A673 (cell line): ENCODE measurements around the gene STMP1. TPM values are rescaled to one million over a fixed set of nuclear protein-coding genes. Genes with fewer than 3 reads are reported as not detected.

Source experiments
- BruUV-seq: library from RNA; stranded (reverse); fragments of 400-500 nt; replicated peaks from 2 replicates; lab custom pipeline; 2021; lab: Mats Ljungman, UMichigan
- CTCF ChIA-PET: fragments of 300-600 bp; sonication (Branson Sonifier 250); formaldehyde crosslinking; loops from one replicate; lab custom pipeline; 2022; ENCODE audit warnings: antibody characterized with exemption; lab: Charles Lee
- POLR2A ChIA-PET: fragments of 300-600 bp; sonication (Branson Sonifier 250); formaldehyde crosslinking; loops from one replicate; lab custom pipeline; 2022; ENCODE audit warnings: antibody characterized with exemption; ENCODE audit not compliant: low non-redundant PET; lab: Charles Lee
- DNase-seq: peaks from one replicate; pipeline ENCODE4 v3.0.0-alpha.2; 2015; ENCODE audit warnings: low spot score
- H3K27ac ChIP-seq: fragments of 200-600 bp; sonication (generic); 2 replicates; pipeline ENCODE4 v1.5.1; 2016; ENCODE audit warnings: mixed run types, low read depth, mild to moderate bottlenecking, mixed read lengths, antibody characterized with exemption, low read length; ENCODE audit not compliant: poor library complexity, severe bottlenecking
- H3K27me3 ChIP-seq: fragments of 200-600 bp; sonication (generic); replicated peaks from 2 replicates; pipeline ENCODE4 v1.6.1; 2017; ENCODE audit warnings: mixed run types, low read depth, mild to moderate bottlenecking, mixed read lengths, antibody characterized with exemption, low read length; ENCODE audit not compliant: insufficient read depth, poor library complexity
- H3K36me3 ChIP-seq: fragments of 200-600 bp; sonication (generic); 2 replicates; pipeline ENCODE4 v1.6.1; 2016; ENCODE audit warnings: mixed run types, mild to moderate bottlenecking, mixed read lengths, antibody characterized with exemption, low read length; ENCODE audit not compliant: insufficient read depth, poor library complexity, severe bottlenecking
- H3K4me1 ChIP-seq: fragments of 200-600 bp; sonication (generic); 2 replicates; pipeline ENCODE4 v1.6.1; 2017; ENCODE audit warnings: mixed run types, mild to moderate bottlenecking, mixed read lengths, antibody characterized with exemption, low read length; ENCODE audit not compliant: insufficient read depth, poor library complexity, severe bottlenecking
- H3K4me3 ChIP-seq: fragments of 200-600 bp; sonication (generic); 2 replicates; pipeline ENCODE4 v1.5.1; 2016; ENCODE audit warnings: low read depth, mixed run types, mild to moderate bottlenecking, mixed read lengths, low read length; ENCODE audit not compliant: poor library complexity, severe bottlenecking
- H3K9me3 ChIP-seq: fragments of 200-600 bp; sonication (generic); 2 replicates; pipeline ENCODE4 v1.6.1; 2016; ENCODE audit warnings: mixed run types, low read depth, mild to moderate bottlenecking, mixed read lengths, antibody characterized with exemption, low read length; ENCODE audit not compliant: poor library complexity, severe bottlenecking
- EZH2 ChIP-seq: fragments of 200-600 bp; sonication (generic); IDR thresholded peaks from 2 replicates; pipeline ENCODE4 v1.6.1; 2017; ENCODE audit warnings: borderline replicate concordance, low read depth, mild to moderate bottlenecking, mixed read lengths, antibody characterized with exemption, low read length; ENCODE audit not compliant: poor library complexity, severe bottlenecking
- intact Hi-C: fragments of 100-400 bp; cut with micrococcal nuclease; formaldehyde crosslinking; loops from one replicate; pipeline ENCODE4 v1.10.0; 2022; ENCODE audit not compliant: unreplicated experiment
- total RNA-seq: library from RNA; stranded (reverse); gene quantifications from 2 replicates; pipeline ENCODE4 v1.2.3, GENCODE V29; 2021
- TF ChIP-seq, protein P1 (sequence below): fragments of 300-800, 200-600 bp; sonication (generic); conservative IDR thresholded peaks from 2 replicates; pipeline ENCODE4 v1.5.1; 2017; ENCODE audit warnings: low read depth, mild to moderate bottlenecking, antibody characterized with exemption, low read length, moderate library complexity, mixed read lengths

Gene STMP1
- total RNA-seq, 1 experiment from 2014 or later, result 33.4 TPM

DNA sequence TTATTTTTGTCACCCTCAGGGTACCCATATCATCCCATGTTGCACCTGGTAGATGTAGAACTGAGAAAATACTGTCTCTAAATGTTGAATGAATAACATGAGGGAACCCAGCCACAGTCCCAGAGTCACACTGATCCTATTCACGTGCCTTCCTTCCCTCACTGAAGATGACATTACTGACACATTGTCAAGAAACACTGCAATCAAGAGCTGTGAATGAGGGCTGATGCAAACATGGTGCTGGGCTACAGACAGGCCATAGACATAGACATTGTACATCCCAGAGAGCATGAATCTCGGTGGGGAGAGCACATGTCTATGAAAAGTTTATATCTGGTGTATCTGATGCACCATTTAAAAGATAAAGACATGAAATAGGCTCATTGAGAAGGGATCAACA is 55.9 kb downstream of the STMP1 start:
- POLR2A ChIA-PET, result no interaction called here
- BruUV-seq, result no TSS peak
- no peak for DNase-seq
- H3K36me3 ChIP-seq, result no peaks in the 10 kb centered on the region
- peaks cover 82% of the 10 kb centered on the region for H3K27me3 ChIP-seq
- H3K27ac ChIP-seq, result no peak overlapping the region
- CTCF ChIA-PET, result no interaction called here
- H3K4me3 ChIP-seq, result no peak overlapping the region
- H3K9me3 ChIP-seq, result no peaks in the 10 kb centered on the region
- intact Hi-C loops, result no loop called here
- H3K4me1 ChIP-seq, result peaks cover 10% of the 10 kb centered on the region
- no peak for TF ChIP-seq EZH2
- TF ChIP-seq, protein P1, sequence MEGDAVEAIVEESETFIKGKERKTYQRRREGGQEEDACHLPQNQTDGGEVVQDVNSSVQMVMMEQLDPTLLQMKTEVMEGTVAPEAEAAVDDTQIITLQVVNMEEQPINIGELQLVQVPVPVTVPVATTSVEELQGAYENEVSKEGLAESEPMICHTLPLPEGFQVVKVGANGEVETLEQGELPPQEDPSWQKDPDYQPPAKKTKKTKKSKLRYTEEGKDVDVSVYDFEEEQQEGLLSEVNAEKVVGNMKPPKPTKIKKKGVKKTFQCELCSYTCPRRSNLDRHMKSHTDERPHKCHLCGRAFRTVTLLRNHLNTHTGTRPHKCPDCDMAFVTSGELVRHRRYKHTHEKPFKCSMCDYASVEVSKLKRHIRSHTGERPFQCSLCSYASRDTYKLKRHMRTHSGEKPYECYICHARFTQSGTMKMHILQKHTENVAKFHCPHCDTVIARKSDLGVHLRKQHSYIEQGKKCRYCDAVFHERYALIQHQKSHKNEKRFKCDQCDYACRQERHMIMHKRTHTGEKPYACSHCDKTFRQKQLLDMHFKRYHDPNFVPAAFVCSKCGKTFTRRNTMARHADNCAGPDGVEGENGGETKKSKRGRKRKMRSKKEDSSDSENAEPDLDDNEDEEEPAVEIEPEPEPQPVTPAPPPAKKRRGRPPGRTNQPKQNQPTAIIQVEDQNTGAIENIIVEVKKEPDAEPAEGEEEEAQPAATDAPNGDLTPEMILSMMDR, result no peak

DNA sequence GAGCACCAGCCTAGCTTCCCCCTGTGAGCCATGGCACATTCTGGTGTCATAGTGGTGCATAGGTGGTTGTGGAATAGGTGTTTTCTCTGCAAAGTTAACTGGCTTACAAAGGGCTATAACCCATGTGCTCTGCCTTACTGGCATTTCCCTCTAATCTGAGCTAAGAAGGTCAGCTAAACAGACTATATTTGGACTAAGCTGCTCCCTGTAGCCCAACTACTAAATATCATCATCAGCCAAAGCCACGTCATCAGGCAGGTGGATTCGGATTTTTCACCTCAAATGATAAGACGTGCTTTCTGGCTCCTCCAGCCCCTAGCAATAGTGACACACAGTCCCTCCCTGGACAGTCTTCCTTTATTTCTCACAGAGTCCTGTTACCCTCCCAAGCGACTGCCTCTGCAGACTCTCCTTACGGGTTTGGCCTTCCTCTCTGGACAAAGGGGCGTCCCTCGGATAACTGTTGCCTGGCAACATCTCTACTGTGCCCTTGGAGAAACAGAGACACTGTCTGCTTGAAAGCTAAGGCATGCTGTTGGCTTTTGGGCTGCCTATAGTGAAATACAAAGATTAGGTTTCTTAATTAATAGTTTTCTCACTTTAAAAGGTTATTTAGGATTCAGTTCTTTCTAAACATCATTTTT is 56.6 kb downstream of the STMP1 start:
- Histone ChIP-seq H3K4me3 (no peak overlapping the region), H3K36me3 (no peaks in the 10 kb centered on the region), H3K27ac (no peak overlapping the region), H3K4me1 (peaks cover 10% of the 10 kb centered on the region), H3K27me3 (peaks cover 82% of the 10 kb centered on the region), H3K9me3 (no peaks in the 10 kb centered on the region)
- intact Hi-C loops, result no loop called here
- no peak for DNase-seq
- TF ChIP-seq, protein P1, result no peak
- CTCF ChIA-PET, result no interaction called here
- BruUV-seq, result no TSS peak
- POLR2A ChIA-PET, result no interaction called here

DNA sequence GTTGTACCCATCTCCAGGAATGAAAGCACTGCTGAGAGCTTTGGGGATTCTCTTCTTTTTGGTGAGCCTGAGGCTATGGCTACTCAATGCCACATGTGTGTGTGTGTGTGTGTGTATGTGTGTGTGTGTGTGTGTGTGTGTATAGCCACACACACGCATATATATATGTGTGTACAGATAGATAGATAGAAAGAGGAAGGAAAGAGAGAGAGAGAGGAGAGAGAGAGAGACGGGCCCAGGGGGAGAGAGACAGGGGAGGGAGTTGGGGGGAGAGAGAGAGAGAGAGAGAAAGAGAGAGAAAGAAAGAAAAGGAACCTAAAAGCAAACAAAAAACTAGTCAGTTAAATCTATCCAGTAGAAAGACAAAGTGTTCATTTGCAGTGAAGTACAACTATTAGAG is 57.4 kb downstream of the STMP1 start:
- intact Hi-C loops, result no loop called here
- ChIA-PET CTCF (no interaction called here), POLR2A (no interaction called here)
- Histone ChIP-seq H3K4me1 (peaks cover 10% of the 10 kb centered on the region), H3K27ac (no peak overlapping the region), H3K4me3 (no peak overlapping the region), H3K36me3 (no peaks in the 10 kb centered on the region), H3K27me3 (peaks cover 82% of the 10 kb centered on the region), H3K9me3 (no peaks in the 10 kb centered on the region)
- TF ChIP-seq, protein P1, result no peak
- TF ChIP-seq EZH2, result no peak
- BruUV-seq, result no TSS peak
- no peak for DNase-seq
